Trophoblast cell (in vitro differentiated cells and primary cell): ENCODE results near the gene TEAD2.
"Not testable (repeated sequence)": the region's sequence is repeated elsewhere in the genome, so short reads cannot be mapped to it uniquely, and the experiment has no call there.

Source experiments
- DNase-seq, 2 donors: peaks; one replicate each; pipeline ENCODE4 v3.0.0-alpha.2; 2016
- H2AFZ ChIP-seq: 2 replicates; pipeline ENCODE4 v1.6.1; 2013; ENCODE audit warnings: low read length, moderate library complexity, mild to moderate bottlenecking; ENCODE audit not compliant: insufficient read depth, poor library complexity
- H2AK5ac ChIP-seq: 2 replicates; pipeline ENCODE4 v1.6.1; 2013; ENCODE audit warnings: mild to moderate bottlenecking, low read length
- H2BK120ac ChIP-seq: 2 replicates; pipeline ENCODE4 v1.6.1; 2013; ENCODE audit warnings: low read length, mild to moderate bottlenecking, moderate library complexity; ENCODE audit not compliant: insufficient read depth, poor library complexity
- H2BK12ac ChIP-seq: 2 replicates; pipeline ENCODE4 v1.6.1; 2013; ENCODE audit warnings: mild to moderate bottlenecking, low read length, moderate library complexity
- H2BK5ac ChIP-seq: 2 replicates; pipeline ENCODE4 v1.6.1; 2013; ENCODE audit warnings: low read length, low read depth, moderate library complexity, mild to moderate bottlenecking; ENCODE audit not compliant: poor library complexity
- H3K14ac ChIP-seq: 2 replicates; pipeline ENCODE4 v1.6.1; 2013; ENCODE audit warnings: mild to moderate bottlenecking, low read length
- H3K18ac ChIP-seq: 2 replicates; pipeline ENCODE4 v1.6.1; 2013; ENCODE audit warnings: mild to moderate bottlenecking, low read length
- H3K23ac ChIP-seq: 2 replicates; pipeline ENCODE4 v1.6.1; 2013; ENCODE audit warnings: low read length
- H3K27ac ChIP-seq: 2 replicates; pipeline ENCODE4 v1.5.1; 2013; ENCODE audit warnings: low read depth, mild to moderate bottlenecking, inconsistent platforms, low read length, moderate library complexity
- H3K27me3 ChIP-seq: 2 replicates; pipeline ENCODE4 v1.6.1; 2013; ENCODE audit warnings: inconsistent platforms, mild to moderate bottlenecking, low read length, moderate library complexity; ENCODE audit not compliant: insufficient read depth
- H3K36me3 ChIP-seq, 2 experiments: 1 replicate in 1 of 2; 2 replicates in 1 of 2; pipeline ENCODE4 v1.6.1; 2013; ENCODE audit warnings: low read length in 2 of 2, mild to moderate bottlenecking in 2 of 2, moderate library complexity in 1 of 2; ENCODE audit not compliant: insufficient read depth in 2 of 2, control insufficient read depth in 1 of 2
- H3K4ac ChIP-seq: 2 replicates; pipeline ENCODE4 v1.6.1; 2013; ENCODE audit warnings: low read depth, mild to moderate bottlenecking, low read length, moderate library complexity
- H3K4me1 ChIP-seq, 2 experiments: 1 replicate in 1 of 2; 2 replicates in 1 of 2; pipeline ENCODE4 v1.6.1; 2013; ENCODE audit warnings: low read length in 2 of 2, mild to moderate bottlenecking in 2 of 2, moderate library complexity in 1 of 2; ENCODE audit not compliant: insufficient read depth in 2 of 2, control insufficient read depth in 1 of 2
- H3K4me2 ChIP-seq: 2 replicates; pipeline ENCODE4 v1.6.1; 2013; ENCODE audit warnings: inconsistent platforms, mild to moderate bottlenecking, low read length, moderate library complexity
- H3K4me3 ChIP-seq: 2 replicates; pipeline ENCODE4 v1.5.1; 2013; ENCODE audit warnings: mild to moderate bottlenecking, low read depth, low read length, inconsistent platforms
- H3K79me1 ChIP-seq: one replicate; pipeline ENCODE4 v1.6.1; 2013; ENCODE audit warnings: low read length
- H3K79me2 ChIP-seq: 2 replicates; pipeline ENCODE4 v1.6.1; 2013; ENCODE audit warnings: low read length, mild to moderate bottlenecking; ENCODE audit not compliant: control insufficient read depth, insufficient read depth, poor library complexity
- H3K9ac ChIP-seq: 2 replicates; pipeline ENCODE4 v1.6.1; 2013; ENCODE audit warnings: mild to moderate bottlenecking, low read length
- H3K9me3 ChIP-seq: 2 replicates; pipeline ENCODE4 v1.6.1; 2013; ENCODE audit warnings: low read depth, mild to moderate bottlenecking, control low read depth, inconsistent platforms, low read length; ENCODE audit not compliant: insufficient read depth
- H4K12ac ChIP-seq: 2 replicates; pipeline ENCODE4 v1.6.1; 2013; ENCODE audit warnings: low read depth, mild to moderate bottlenecking, low read length, moderate library complexity
- H4K8ac ChIP-seq: 2 replicates; pipeline ENCODE4 v1.6.1; 2013; ENCODE audit warnings: low read depth, mild to moderate bottlenecking, low read length, moderate library complexity
- H4K91ac ChIP-seq: one replicate; pipeline ENCODE4 v1.6.1; 2013; ENCODE audit warnings: low read depth, mild to moderate bottlenecking, low read length, moderate library complexity
- WGBS: extraction: QIAGEN DNeasy Blood & Tissue Kit; methylation state at CpG from one replicate; pipeline ENCODE4 v1.1.7; 2013; ENCODE audit warnings: missing lambda C conversion rate; ENCODE audit not compliant: insufficient read length, insufficient coverage; ENCODE audit errors: extremely low coverage; 5-methylcytosine and 5-hydroxymethylcytosine counted together

The TEAD2 gene

GRCh38 chr19:49328741-49329140 lies 33.5 kb downstream of the TEAD2 start:
- Histone ChIP-seq H3K4me2 (no peak overlapping the region), H3K23ac (no peak overlapping the region), H4K12ac (no peak overlapping the region), H2BK12ac (no peak overlapping the region), H4K91ac (no peak overlapping the region), H3K79me2 (no peaks in the 10 kb centered on the region), H3K4me3 (no peak overlapping the region), H2BK5ac (no peak overlapping the region), H3K18ac (no peak overlapping the region), H3K27ac (no peak overlapping the region), H3K36me3 (peaks cover 2 to 3% of the 10 kb centered on the region in 2 experiments), H3K27me3 (no peaks in the 10 kb centered on the region), H4K8ac (no peak overlapping the region), H2AFZ (no peak overlapping the region), H3K9me3 (peaks cover 3% of the 10 kb centered on the region), H3K9ac (no peak overlapping the region), H3K4me1 (no peaks in the 10 kb centered on the region), H3K4ac (no peak overlapping the region), H3K14ac (no peak overlapping the region), H2AK5ac (no peak overlapping the region), H2BK120ac (no peak overlapping the region), H3K79me1 (no peaks in the 10 kb centered on the region)
- no peak for DNase-seq
- WGBS = no CpG with 5 or more reads among the region's 2 CpGs

GRCh38 chr19:49327878-49328544 lies 34.2 kb downstream of the TEAD2 start:
- Histone ChIP-seq H2BK120ac (no peak overlapping the region), H3K36me3 (peaks cover 2 to 3% of the 10 kb centered on the region in 2 experiments), H2BK5ac (no peak overlapping the region), H4K91ac (no peak overlapping the region), H3K79me2 (no peaks in the 10 kb centered on the region), H2AFZ (no peak overlapping the region), H3K9me3 (peaks cover 2% of the 10 kb centered on the region), H3K27me3 (no peaks in the 10 kb centered on the region), H3K9ac (no peak overlapping the region), H2AK5ac (no peak overlapping the region), H3K4ac (no peak overlapping the region), H3K79me1 (no peaks in the 10 kb centered on the region), H4K12ac (no peak overlapping the region), H3K27ac (no peak overlapping the region), H3K14ac (no peak overlapping the region), H3K18ac (no peak overlapping the region), H4K8ac (no peak overlapping the region), H3K4me1 (no peaks in the 10 kb centered on the region), H3K4me3 (no peak overlapping the region), H2BK12ac (no peak overlapping the region), H3K23ac (no peak overlapping the region), H3K4me2 (no peak overlapping the region)
- WGBS = no CpG with 5 or more reads among the region's 2 CpGs
- DNase-seq = peak in 1 of 2 donors; percentile 29

- H3K23ac ChIP-seq = no peak overlapping the region
Measured at GRCh38 chr19:49326165-49326704, 36.0 kb downstream of the TEAD2 start.

GRCh38 chr19:49325756-49326155 lies 36.5 kb downstream of the TEAD2 start:
- not testable (repeated sequence) for H4K12ac ChIP-seq, H2BK5ac ChIP-seq, H3K79me1 ChIP-seq, H3K36me3 ChIP-seq, DNase-seq, H4K91ac ChIP-seq, H3K27me3 ChIP-seq, H3K4me3 ChIP-seq, H3K14ac ChIP-seq, H2BK12ac ChIP-seq, H3K9me3 ChIP-seq, H3K4me2 ChIP-seq, H4K8ac ChIP-seq, H3K18ac ChIP-seq, H3K79me2 ChIP-seq, H3K9ac ChIP-seq, H2AK5ac ChIP-seq, H2AFZ ChIP-seq, H3K23ac ChIP-seq, H3K4ac ChIP-seq, H3K27ac ChIP-seq, H3K4me1 ChIP-seq, H2BK120ac ChIP-seq
- WGBS = no CpG with 5 or more reads among the region's 13 CpGs

More at GRCh38 chr19:49326165-49326704, 36.0 kb downstream of the TEAD2 start:
- DNase-seq = no peak
- no peaks in the 10 kb centered on the region for H3K79me1 ChIP-seq
- no peak overlapping the region for H4K12ac ChIP-seq
- no peak overlapping the region for H2BK5ac ChIP-seq
- H3K9me3 ChIP-seq = peaks cover 4% of the 10 kb centered on the region
- no peak overlapping the region for H2AFZ ChIP-seq
- H2AK5ac ChIP-seq = no peak overlapping the region
- H3K4me3 ChIP-seq = no peak overlapping the region
- no peaks in the 10 kb centered on the region for H3K27me3 ChIP-seq
- no peak overlapping the region for H3K27ac ChIP-seq
- no peak overlapping the region for H3K14ac ChIP-seq
- H4K91ac ChIP-seq = no peak overlapping the region
- no CpG with 5 or more reads among the region's 3 CpGs for WGBS
- H3K4me2 ChIP-seq = no peak overlapping the region
- H3K4ac ChIP-seq = no peak overlapping the region
- H3K9ac ChIP-seq = no peak overlapping the region
- H3K79me2 ChIP-seq = no peaks in the 10 kb centered on the region
- peaks cover 2 to 4% of the 10 kb centered on the region in 2 experiments for H3K36me3 ChIP-seq
- no peaks in the 10 kb centered on the region for H3K4me1 ChIP-seq
- no peak overlapping the region for H4K8ac ChIP-seq
- H2BK120ac ChIP-seq = no peak overlapping the region
- no peak overlapping the region for H2BK12ac ChIP-seq
- no peak overlapping the region for H3K18ac ChIP-seq
